Measurements from ENCODE around the gene GRM8. TPM values are rescaled to one million over a fixed set of nuclear protein-coding genes. Genes with fewer than 3 reads are reported as not detected.

The GRM8 gene
- total and polyA plus RNA-seq, 4 donors = 0.28 to 4.9 (median 2.8) TPM

GRCh38 chr7:126804604-126805003 lies 448.1 kb downstream of the GRM8 start:
- Histone ChIP-seq H3K9me3 (ENCODE audit: control insufficient read depth in 4 of 4, low read length in 3 of 4) (no peaks in the 10 kb centered on the region), H3K36me3 (ENCODE audit: control insufficient read depth in 4 of 4, insufficient read depth in 3 of 4, low read depth in 1 of 4, low read length in 3 of 4) (no peaks in the 10 kb centered on the region), H3K27me3 (ENCODE audit: control insufficient read depth in 4 of 4, insufficient read depth in 4 of 4, low read length in 3 of 4) (no peaks in the 10 kb centered on the region), H3K27ac (ENCODE audit: low read depth in 1 of 2, low read length in 2 of 2) (no peak overlapping the region), H3K9ac (ENCODE audit: low read depth in 1 of 2, low read length in 2 of 2) (no peak overlapping the region), H3K4me3 (ENCODE audit: low read depth in 1 of 3, low read length in 3 of 3) (no peak overlapping the region), H3K4me1 (ENCODE audit: control insufficient read depth in 4 of 4, insufficient read depth in 4 of 4, low read length in 3 of 4) (no peaks in the 10 kb centered on the region)
- no peak for DNase-seq (ENCODE audit: low spot score)
- WGBS = 76% methylated on average over 2 of the region's 2 CpGs
- TF ChIP-seq HNF4A (conservative IDR thresholded peaks at IDR 0.05) (no peak), NR2F2 (IDR thresholded peaks at IDR 0.05) (no peak), SP1 (IDR thresholded peaks at IDR 0.05) (no peak), TAF1 (conservative IDR thresholded peaks at IDR 0.05) (no peak), MAX (IDR thresholded peaks at IDR 0.05) (no peak), FOXA2 (IDR thresholded peaks at IDR 0.05) (no peak), ZBTB33 (IDR thresholded peaks at IDR 0.05) (no peak), HNF4G (IDR thresholded peaks at IDR 0.05) (no peak), FOXA1 (IDR thresholded peaks at IDR 0.05) (no peak), EGR1 (IDR thresholded peaks at IDR 0.05; ENCODE audit: low read depth in 2 of 2) (no peak), YY1 (IDR thresholded peaks at IDR 0.05) (no peak), RXRA (IDR thresholded peaks at IDR 0.05) (no peak)

- no peaks in the 10 kb centered on the region for H3K4me1 ChIP-seq (ENCODE audit: control insufficient read depth in 4 of 4, insufficient read depth in 4 of 4, low read length in 3 of 4)
- no peak overlapping the region for H3K9ac ChIP-seq (ENCODE audit: low read depth in 1 of 2, low read length in 2 of 2)
- DNase-seq (ENCODE audit: low spot score) = no peak
- WGBS = 73% methylated on average over 2 of the region's 2 CpGs
- H3K36me3 ChIP-seq (ENCODE audit: control insufficient read depth in 4 of 4, insufficient read depth in 3 of 4, low read depth in 1 of 4, low read length in 3 of 4) = no peaks in the 10 kb centered on the region
- no peak for TF ChIP-seq NR2F2 (IDR thresholded peaks at IDR 0.05)
- no peak for TF ChIP-seq JUND (IDR thresholded peaks at IDR 0.05)
- TF ChIP-seq MAX (IDR thresholded peaks at IDR 0.05) = no peak
- TF ChIP-seq RAD21 (IDR thresholded peaks at IDR 0.05) = no peak
- TF ChIP-seq EGR1 (IDR thresholded peaks at IDR 0.05; ENCODE audit: low read depth in 2 of 2) = no peak
- no peak for TF ChIP-seq ZBTB33 (IDR thresholded peaks at IDR 0.05)
- TF ChIP-seq YY1 (IDR thresholded peaks at IDR 0.05) = no peak
- TF ChIP-seq ATF3 (IDR thresholded peaks at IDR 0.05) = no peak
- no peak overlapping the region for H3K27ac ChIP-seq (ENCODE audit: low read depth in 1 of 2, low read length in 2 of 2)
- no peak overlapping the region for H3K4me3 ChIP-seq (ENCODE audit: low read depth in 1 of 3, low read length in 3 of 3)
- no peaks in the 10 kb centered on the region for H3K9me3 ChIP-seq (ENCODE audit: control insufficient read depth in 4 of 4, low read length in 3 of 4)
- H3K27me3 ChIP-seq (ENCODE audit: control insufficient read depth in 4 of 4, insufficient read depth in 4 of 4, low read length in 3 of 4) = no peaks in the 10 kb centered on the region
Measured at GRCh38 chr7:126803990-126804389, 448.8 kb downstream of the GRM8 start.
